Type B pancreatic cell (in vitro differentiated cells): ENCODE measurements around the gene TMX4. TPM values are rescaled to one million over a fixed set of nuclear protein-coding genes. Genes with fewer than 3 reads are reported as not detected.
"Not testable (repeated sequence)": the region's sequence is repeated elsewhere in the genome, so short reads cannot be mapped to it uniquely, and the experiment has no call there.

ENCODE experiments used
- DNase-seq: peaks from one replicate; pipeline ENCODE4 v3.0.0; 2021; ENCODE audit warnings: mixed read lengths; ENCODE audit not compliant: unreplicated experiment; ENCODE audit errors: extremely low spot score
- H3K27ac Mint-ChIP-seq: 2 replicates; pipeline ENCODE4 v1.8.0; 2021; ENCODE audit warnings: mild to moderate bottlenecking, mixed read lengths
- H3K27me3 Mint-ChIP-seq: 2 replicates; pipeline ENCODE4 v1.8.0; 2021; ENCODE audit warnings: mixed read lengths
- H3K36me3 Mint-ChIP-seq: 2 replicates; pipeline ENCODE4 v1.8.0; 2021; ENCODE audit warnings: mixed read lengths
- H3K4me1 Mint-ChIP-seq: one replicate; pipeline ENCODE4 v1.8.0; 2021; ENCODE audit warnings: mixed read lengths; ENCODE audit not compliant: unreplicated experiment
- H3K4me3 Mint-ChIP-seq: 2 replicates; pipeline ENCODE4 v1.8.0; 2021; ENCODE audit warnings: mild to moderate bottlenecking, mixed read lengths
- H3K9me3 Mint-ChIP-seq: 2 replicates; pipeline ENCODE4 v1.8.0; 2021; ENCODE audit warnings: mixed read lengths
- total RNA-seq: library from RNA; stranded (reverse); gene quantifications from 2 replicates; pipeline ENCODE4 v1.2.1, GENCODE V29; 2021; ENCODE audit warnings: low replicate concordance
- TF ChIP-seq, protein P1 (sequence below): fragments of 200-600 bp; sonication (generic); conservative IDR thresholded peaks from 2 replicates; pipeline ENCODE4 v1.5.0; 2021; ENCODE audit warnings: antibody characterized with exemption, mild to moderate bottlenecking

The TMX4 gene
- total RNA-seq, 1 donor from 2014 or later, result 40.9 TPM

DNA sequence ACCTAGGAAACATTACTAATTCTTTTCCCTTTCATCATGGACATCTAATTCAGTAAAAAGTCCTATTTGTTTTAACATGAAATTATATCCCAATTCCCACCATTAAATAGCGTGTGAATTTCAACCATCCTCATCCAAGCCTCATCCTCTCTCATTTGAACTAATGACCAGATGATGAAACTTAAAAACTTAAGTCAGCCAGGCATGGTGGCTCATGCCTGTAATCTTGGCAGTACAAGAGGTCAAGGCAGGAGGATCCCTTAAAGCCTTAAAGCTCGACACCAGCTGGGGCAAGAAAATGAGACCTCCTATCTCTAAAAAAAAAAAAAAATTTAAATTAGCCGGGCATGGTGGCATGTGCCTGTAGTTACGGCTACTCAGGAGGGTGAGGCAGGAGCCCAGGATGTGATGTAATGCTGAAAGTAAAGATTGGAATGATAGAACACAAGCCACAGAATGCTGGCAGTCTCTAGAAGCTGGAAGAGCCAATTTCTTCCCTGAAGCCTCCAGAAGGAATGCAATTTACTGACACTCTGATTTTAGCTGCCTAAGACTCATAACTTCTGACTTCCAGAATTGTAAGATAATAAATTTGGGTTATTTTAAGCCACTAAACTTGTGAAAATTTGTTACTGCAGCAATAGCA is 52.2 kb downstream of the TMX4 start:
- Mint-ChIP-seq H3K27me3 (no peaks in the 10 kb centered on the region), H3K9me3 (no peaks in the 10 kb centered on the region), H3K36me3 (no peaks in the 10 kb centered on the region), H3K4me3 (no peak overlapping the region), H3K4me1 (peaks cover 6% of the 10 kb centered on the region), H3K27ac (no peak overlapping the region)
- DNase-seq, result no peak
- TF ChIP-seq, protein P1, sequence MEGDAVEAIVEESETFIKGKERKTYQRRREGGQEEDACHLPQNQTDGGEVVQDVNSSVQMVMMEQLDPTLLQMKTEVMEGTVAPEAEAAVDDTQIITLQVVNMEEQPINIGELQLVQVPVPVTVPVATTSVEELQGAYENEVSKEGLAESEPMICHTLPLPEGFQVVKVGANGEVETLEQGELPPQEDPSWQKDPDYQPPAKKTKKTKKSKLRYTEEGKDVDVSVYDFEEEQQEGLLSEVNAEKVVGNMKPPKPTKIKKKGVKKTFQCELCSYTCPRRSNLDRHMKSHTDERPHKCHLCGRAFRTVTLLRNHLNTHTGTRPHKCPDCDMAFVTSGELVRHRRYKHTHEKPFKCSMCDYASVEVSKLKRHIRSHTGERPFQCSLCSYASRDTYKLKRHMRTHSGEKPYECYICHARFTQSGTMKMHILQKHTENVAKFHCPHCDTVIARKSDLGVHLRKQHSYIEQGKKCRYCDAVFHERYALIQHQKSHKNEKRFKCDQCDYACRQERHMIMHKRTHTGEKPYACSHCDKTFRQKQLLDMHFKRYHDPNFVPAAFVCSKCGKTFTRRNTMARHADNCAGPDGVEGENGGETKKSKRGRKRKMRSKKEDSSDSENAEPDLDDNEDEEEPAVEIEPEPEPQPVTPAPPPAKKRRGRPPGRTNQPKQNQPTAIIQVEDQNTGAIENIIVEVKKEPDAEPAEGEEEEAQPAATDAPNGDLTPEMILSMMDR, result no peak

DNA sequence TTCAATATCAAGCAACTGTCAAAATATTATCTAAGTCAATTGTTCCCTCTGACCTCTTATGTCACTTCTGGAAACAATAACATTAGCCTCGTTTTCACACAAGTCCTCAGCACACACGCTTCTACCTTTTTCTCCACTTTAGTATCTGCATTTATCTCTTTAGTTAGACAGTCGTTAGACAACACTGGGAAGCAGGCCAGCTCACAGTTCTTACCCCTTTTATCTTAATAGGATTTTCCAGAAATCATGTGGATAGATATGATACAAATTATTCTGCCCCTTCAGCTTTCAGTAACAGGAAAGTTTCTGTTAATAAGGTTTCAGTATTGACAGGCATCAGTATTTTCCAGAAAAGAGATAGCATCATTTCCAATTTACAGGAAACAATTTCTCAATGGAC is 53.4 kb downstream of the TMX4 start:
- no peaks in the 10 kb centered on the region for H3K27me3 Mint-ChIP-seq
- H3K4me1 Mint-ChIP-seq, result peaks cover 6% of the 10 kb centered on the region
- no peak for DNase-seq
- no peak overlapping the region for H3K4me3 Mint-ChIP-seq
- no peaks in the 10 kb centered on the region for H3K36me3 Mint-ChIP-seq
- no peak overlapping the region for H3K27ac Mint-ChIP-seq
- no peaks in the 10 kb centered on the region for H3K9me3 Mint-ChIP-seq
- TF ChIP-seq, protein P1, result no peak

- H3K4me3 Mint-ChIP-seq, result no peak overlapping the region
- TF ChIP-seq, protein P1, result no peak
- peaks cover 6% of the 10 kb centered on the region for H3K27me3 Mint-ChIP-seq
- H3K27ac Mint-ChIP-seq, result no peak overlapping the region
- DNase-seq, result no peak
- H3K36me3 Mint-ChIP-seq, result no peaks in the 10 kb centered on the region
- H3K4me1 Mint-ChIP-seq, result no peaks in the 10 kb centered on the region
- peaks cover 7% of the 10 kb centered on the region for H3K9me3 Mint-ChIP-seq
These were observed 60.1 kb downstream of the TMX4 start for GRCh38 chr20:7959484-7959883.

GRCh38 chr20:7956561-7956960 is 63.0 kb downstream of the TMX4 start:
- DNase-seq, H3K4me3 Mint-ChIP-seq, H3K27me3 Mint-ChIP-seq, H3K27ac Mint-ChIP-seq, H3K9me3 Mint-ChIP-seq, H3K4me1 Mint-ChIP-seq, H3K36me3 Mint-ChIP-seq: not testable (repeated sequence)

- TF ChIP-seq, protein P1, result no peak
- no peak for DNase-seq
- H3K4me1 Mint-ChIP-seq, result no peaks in the 10 kb centered on the region
- no peaks in the 10 kb centered on the region for H3K9me3 Mint-ChIP-seq
- H3K27me3 Mint-ChIP-seq, result peaks cover 3% of the 10 kb centered on the region
- H3K36me3 Mint-ChIP-seq, result no peaks in the 10 kb centered on the region
- H3K27ac Mint-ChIP-seq, result no peak overlapping the region
- H3K4me3 Mint-ChIP-seq, result no peak overlapping the region
These were observed 69.2 kb downstream of the TMX4 start for GRCh38 chr20:7950387-7950786.

DNA sequence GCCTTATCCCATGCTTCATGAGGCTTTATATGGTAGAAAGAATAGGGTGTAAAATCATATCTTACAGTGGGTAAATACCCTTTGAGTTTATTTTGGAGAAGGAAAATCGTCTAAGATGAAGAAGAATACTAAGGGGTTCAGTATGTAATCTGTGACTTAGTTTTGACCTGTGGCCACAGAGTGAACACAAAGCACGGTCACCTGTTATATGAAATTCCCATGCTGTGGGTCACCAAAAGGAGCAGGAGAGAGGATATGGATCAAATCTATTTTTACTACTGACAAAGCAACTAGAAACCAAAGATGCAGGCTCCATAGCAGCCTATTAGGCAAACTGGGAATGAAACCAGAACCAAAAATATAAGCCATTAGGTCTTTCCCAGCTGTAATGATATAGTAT is 75.7 kb downstream of the TMX4 start:
- no peak for DNase-seq
- H3K36me3 Mint-ChIP-seq, result no peaks in the 10 kb centered on the region
- H3K27ac Mint-ChIP-seq, result no peak overlapping the region
- TF ChIP-seq, protein P1, result no peak
- H3K27me3 Mint-ChIP-seq, result peaks cover 3% of the 10 kb centered on the region
- no peak overlapping the region for H3K4me3 Mint-ChIP-seq
- peaks cover 5% of the 10 kb centered on the region for H3K9me3 Mint-ChIP-seq
- no peaks in the 10 kb centered on the region for H3K4me1 Mint-ChIP-seq
